ENCODE data around the gene DMD. TPM values are rescaled to one million over a fixed set of nuclear protein-coding genes. Genes with fewer than 3 reads are reported as not detected.
"Not testable (repeated sequence)": the region's sequence is repeated elsewhere in the genome, so short reads cannot be mapped to it uniquely, and the experiment has no call there.

DMD gene
- total RNA-seq, 1 experiment from 2014 or later, result 19.3 TPM

DNA sequence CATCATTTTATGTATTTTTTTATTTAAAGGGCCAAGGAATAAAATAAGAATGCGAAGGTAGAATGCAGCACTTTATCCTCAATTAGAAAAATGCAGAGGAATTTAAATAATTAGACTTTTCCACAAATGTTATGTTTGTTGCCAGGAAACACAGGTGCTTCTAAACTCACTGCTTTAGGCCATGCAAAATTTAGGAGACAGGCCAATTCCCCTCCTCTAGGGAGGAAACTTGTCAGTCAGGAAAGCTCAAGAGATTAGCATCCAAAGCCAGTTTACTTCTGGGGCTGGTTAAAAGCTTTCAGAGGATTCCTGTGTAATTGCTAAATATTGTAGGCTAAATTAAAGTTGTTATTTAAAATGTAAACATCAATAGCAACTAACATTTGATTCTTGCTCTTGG is 124.5 kb downstream of the DMD start:
- no peaks in the 10 kb centered on the region for H3K36me3 Mint-ChIP-seq (ENCODE audit: insufficient read depth, unreplicated experiment)
- no TSS peak for BruUV-seq (replicated peaks)
- ChIA-PET CTCF (no interaction called here), POLR2A (interaction anchor here (0.5 kb wide), 1 partner anchor 29 kb away, joined by 3 read pairs; no protein-coding TSS in a partner anchor)
- H3K27ac Mint-ChIP-seq (ENCODE audit: low read depth, unreplicated experiment), result no peak overlapping the region
- no peaks in the 10 kb centered on the region for H3K4me1 Mint-ChIP-seq (ENCODE audit: insufficient read depth, unreplicated experiment)
- intact Hi-C loops (cut with micrococcal nuclease), result no loop called here
- H3K27me3 Mint-ChIP-seq (ENCODE audit: insufficient read depth, unreplicated experiment), result peaks cover 7% of the 10 kb centered on the region
- TF ChIP-seq, protein P1, sequence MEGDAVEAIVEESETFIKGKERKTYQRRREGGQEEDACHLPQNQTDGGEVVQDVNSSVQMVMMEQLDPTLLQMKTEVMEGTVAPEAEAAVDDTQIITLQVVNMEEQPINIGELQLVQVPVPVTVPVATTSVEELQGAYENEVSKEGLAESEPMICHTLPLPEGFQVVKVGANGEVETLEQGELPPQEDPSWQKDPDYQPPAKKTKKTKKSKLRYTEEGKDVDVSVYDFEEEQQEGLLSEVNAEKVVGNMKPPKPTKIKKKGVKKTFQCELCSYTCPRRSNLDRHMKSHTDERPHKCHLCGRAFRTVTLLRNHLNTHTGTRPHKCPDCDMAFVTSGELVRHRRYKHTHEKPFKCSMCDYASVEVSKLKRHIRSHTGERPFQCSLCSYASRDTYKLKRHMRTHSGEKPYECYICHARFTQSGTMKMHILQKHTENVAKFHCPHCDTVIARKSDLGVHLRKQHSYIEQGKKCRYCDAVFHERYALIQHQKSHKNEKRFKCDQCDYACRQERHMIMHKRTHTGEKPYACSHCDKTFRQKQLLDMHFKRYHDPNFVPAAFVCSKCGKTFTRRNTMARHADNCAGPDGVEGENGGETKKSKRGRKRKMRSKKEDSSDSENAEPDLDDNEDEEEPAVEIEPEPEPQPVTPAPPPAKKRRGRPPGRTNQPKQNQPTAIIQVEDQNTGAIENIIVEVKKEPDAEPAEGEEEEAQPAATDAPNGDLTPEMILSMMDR (IDR thresholded peaks at IDR 0.05; ENCODE audit: unreplicated experiment), result no peak
- no peaks in the 10 kb centered on the region for H3K9me3 Mint-ChIP-seq (ENCODE audit: unreplicated experiment)
- DNase-seq (ENCODE audit: unreplicated experiment), result no peak
- no peak overlapping the region for H3K4me3 Mint-ChIP-seq (ENCODE audit: unreplicated experiment)

DNA sequence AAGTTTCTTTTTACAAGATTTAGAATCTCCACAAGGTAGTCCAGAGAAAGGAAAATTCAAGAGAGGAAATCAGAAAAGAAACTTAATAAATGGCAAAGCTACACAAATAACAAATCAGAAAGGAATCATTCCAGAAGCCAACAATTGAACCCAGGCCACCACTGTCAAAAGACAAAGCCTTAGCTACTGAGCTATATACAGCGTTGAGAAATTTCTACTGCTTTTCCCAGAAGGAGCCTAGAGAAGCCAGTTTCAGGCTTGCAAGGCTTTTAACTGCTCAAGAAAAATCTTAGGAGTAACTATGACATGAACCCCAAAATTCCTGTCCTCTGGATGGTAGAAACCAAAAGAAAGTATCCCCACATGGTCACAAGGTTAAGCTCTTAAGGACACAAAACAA is 129.0 kb downstream of the DMD start:
- ChIA-PET POLR2A (no interaction called here), CTCF (interaction anchor here (0.7 kb wide), 1 partner anchor 26 kb away, joined by 3 read pairs; no protein-coding TSS in a partner anchor)
- Mint-ChIP-seq H3K27ac (ENCODE audit: low read depth, unreplicated experiment) (no peak overlapping the region), H3K9me3 (ENCODE audit: unreplicated experiment) (no peaks in the 10 kb centered on the region), H3K27me3 (ENCODE audit: insufficient read depth, unreplicated experiment) (peaks cover 14% of the 10 kb centered on the region), H3K4me3 (ENCODE audit: unreplicated experiment) (no peak overlapping the region), H3K4me1 (ENCODE audit: insufficient read depth, unreplicated experiment) (no peaks in the 10 kb centered on the region), H3K36me3 (ENCODE audit: insufficient read depth, unreplicated experiment) (no peaks in the 10 kb centered on the region)
- intact Hi-C loops (cut with micrococcal nuclease), result no loop called here
- BruUV-seq (replicated peaks), result no TSS peak
- no peak for DNase-seq (ENCODE audit: unreplicated experiment)
- TF ChIP-seq, protein P1 (IDR thresholded peaks at IDR 0.05; ENCODE audit: unreplicated experiment), result no peak

DNA sequence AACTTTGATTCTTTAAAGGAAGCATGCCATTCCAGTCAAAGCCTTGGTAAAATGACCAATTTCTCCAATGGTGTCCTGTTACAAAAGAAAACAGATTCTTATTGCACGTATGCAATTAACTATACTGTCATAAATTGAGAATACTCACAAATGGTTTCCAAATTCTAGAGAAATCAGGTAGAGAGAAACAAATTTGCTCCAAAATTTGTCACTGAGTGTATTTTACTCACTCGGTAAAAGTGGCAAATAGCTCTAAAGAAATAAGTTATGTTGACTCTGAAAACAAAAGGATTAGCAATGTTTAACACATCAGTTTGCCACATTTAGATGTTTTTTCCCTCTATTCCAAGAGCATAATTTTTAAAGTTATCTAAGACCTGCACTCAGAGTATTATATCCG is 133.1 kb downstream of the DMD start:
- Mint-ChIP-seq H3K9me3 (ENCODE audit: unreplicated experiment) (no peaks in the 10 kb centered on the region), H3K4me3 (ENCODE audit: unreplicated experiment) (no peak overlapping the region), H3K4me1 (ENCODE audit: insufficient read depth, unreplicated experiment) (no peaks in the 10 kb centered on the region), H3K27ac (ENCODE audit: low read depth, unreplicated experiment) (no peak overlapping the region), H3K27me3 (ENCODE audit: insufficient read depth, unreplicated experiment) (peaks cover 36% of the 10 kb centered on the region), H3K36me3 (ENCODE audit: insufficient read depth, unreplicated experiment) (no peaks in the 10 kb centered on the region)
- ChIA-PET POLR2A (no interaction called here), CTCF (no interaction called here)
- BruUV-seq (replicated peaks), result no TSS peak
- intact Hi-C loops (cut with micrococcal nuclease), result no loop called here
- DNase-seq (ENCODE audit: unreplicated experiment), result no peak
- TF ChIP-seq, protein P1 (IDR thresholded peaks at IDR 0.05; ENCODE audit: unreplicated experiment), result no peak

DNA sequence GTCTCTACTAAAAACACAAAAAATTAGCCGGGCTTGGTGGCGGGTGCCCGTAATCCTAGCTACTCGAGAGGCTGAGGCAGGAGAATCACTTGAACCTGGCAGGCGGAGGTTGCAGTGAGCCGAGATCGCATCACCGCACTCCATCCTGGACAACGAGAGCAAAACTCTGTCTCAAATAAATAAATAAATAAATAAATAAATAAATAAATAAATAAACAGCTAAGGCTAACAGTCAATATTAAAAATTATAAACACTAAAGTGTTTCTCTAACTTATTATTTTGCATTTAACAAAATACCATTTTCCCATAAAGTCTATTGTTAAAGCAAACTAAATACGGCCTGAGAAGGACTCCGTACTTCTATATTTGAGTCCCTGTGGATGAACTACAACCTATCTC is 137.7 kb downstream of the DMD start:
- peaks cover 23% of the 10 kb centered on the region for H3K27me3 Mint-ChIP-seq (ENCODE audit: insufficient read depth, unreplicated experiment)
- H3K27ac Mint-ChIP-seq (ENCODE audit: low read depth, unreplicated experiment); H3K4me1 Mint-ChIP-seq (ENCODE audit: insufficient read depth, unreplicated experiment); H3K36me3 Mint-ChIP-seq (ENCODE audit: insufficient read depth, unreplicated experiment); POLR2A ChIA-PET; H3K4me3 Mint-ChIP-seq (ENCODE audit: unreplicated experiment); CTCF ChIA-PET; BruUV-seq (replicated peaks); H3K9me3 Mint-ChIP-seq (ENCODE audit: unreplicated experiment); intact Hi-C loops (cut with micrococcal nuclease); DNase-seq (ENCODE audit: unreplicated experiment): not testable (repeated sequence)

DNA sequence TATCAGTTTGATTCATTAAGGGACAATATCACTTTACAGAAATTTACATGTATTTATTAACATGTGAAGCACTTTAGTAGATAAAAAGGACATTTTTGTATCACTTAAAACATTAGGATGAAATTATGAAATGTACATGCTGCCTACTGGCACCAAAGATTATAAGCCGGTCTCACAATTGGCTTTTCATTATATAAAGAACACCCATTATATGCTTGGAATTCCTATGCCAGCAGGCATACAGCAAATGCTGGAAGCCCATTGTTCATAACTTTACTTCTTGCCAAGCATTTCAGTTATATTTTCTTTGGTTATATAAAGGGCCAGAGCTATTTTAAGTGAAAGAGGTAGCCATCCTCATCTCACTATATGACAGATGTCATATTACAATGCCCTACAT is 145.9 kb downstream of the DMD start:
- POLR2A ChIA-PET, result no interaction called here
- intact Hi-C loops (cut with micrococcal nuclease), result no loop called here
- Mint-ChIP-seq H3K27me3 (ENCODE audit: insufficient read depth, unreplicated experiment) (peaks cover 43% of the 10 kb centered on the region), H3K4me3 (ENCODE audit: unreplicated experiment) (no peak overlapping the region), H3K27ac (ENCODE audit: low read depth, unreplicated experiment) (no peak overlapping the region), H3K4me1 (ENCODE audit: insufficient read depth, unreplicated experiment) (no peaks in the 10 kb centered on the region), H3K36me3 (ENCODE audit: insufficient read depth, unreplicated experiment) (no peaks in the 10 kb centered on the region), H3K9me3 (ENCODE audit: unreplicated experiment) (no peaks in the 10 kb centered on the region)
- no TSS peak for BruUV-seq (replicated peaks)
- no peak for DNase-seq (ENCODE audit: unreplicated experiment)
- CTCF ChIA-PET, result no interaction called here
- TF ChIP-seq, protein P1 (IDR thresholded peaks at IDR 0.05; ENCODE audit: unreplicated experiment), result no peak

All from MCF 10A (cell line).